Peyer's patch (tissue), 4 donors: ENCODE measurements around the gene ADCY2. TPM values are rescaled to one million over a fixed set of nuclear protein-coding genes. Genes with fewer than 3 reads are reported as not detected.

Source experiments
- DNase-seq, 3 donors: peaks; one replicate each; pipeline ENCODE4 v3.0.0-alpha.2; 2017 to 2019
- H3K27ac ChIP-seq, 4 donors: fragments of 200-600 bp; sonication (generic); one replicate each; pipeline ENCODE4 v1.5.1; 2016 to 2019
- H3K27me3 ChIP-seq, 2 donors: fragments of 200-600 bp; sonication (generic); one replicate each; pipeline ENCODE4 v1.5.1; 2019
- H3K36me3 ChIP-seq, 3 donors: fragments of 200-600 bp; sonication (generic); one replicate each; pipeline ENCODE4 v1.5.1; 2016 to 2019
- H3K4me1 ChIP-seq, 4 donors: fragments of 200-600 bp; sonication (generic); one replicate each; pipeline ENCODE4 v1.5.1; 2016 to 2019
- H3K4me3 ChIP-seq, 4 donors: fragments of 200-600 bp; sonication (generic); 1 replicate in 3 of 4; 2 replicates in 1 of 4; pipeline ENCODE4 v1.5.1; 2016 to 2019; ENCODE audit warnings: mild to moderate bottlenecking in 1 of 4
- H3K9me3 ChIP-seq, 4 donors: fragments of 200-600 bp; sonication (generic); one replicate each; pipeline ENCODE4 v1.5.1; 2016 to 2019; ENCODE audit warnings: mild to moderate bottlenecking in 1 of 4
- POLR2A ChIP-seq, 2 donors: fragments of 450-650 bp; IDR thresholded peaks; one replicate each; pipeline ENCODE4 v1.5.1; 2017; ENCODE audit warnings: antibody characterized with exemption in 2 of 2, mild to moderate bottlenecking in 2 of 2, moderate library complexity in 2 of 2
- total RNA-seq, 4 donors: library from RNA; depleted of rRNA; stranded (reverse); fragments of >200 nt; gene quantifications; one replicate each; pipeline ENCODE4 v1.1.0, GENCODE V29; 2016
- TF ChIP-seq, protein P1 (sequence below), 6 experiments: fragments of 450-650 bp in 4 of 6; fragments of 200-600 bp in 2 of 6; sonication (generic) in 1 of 6; IDR thresholded peaks; one replicate each; pipeline ENCODE4 v1.5.1; 2017 to 2019; ENCODE audit warnings: antibody characterized with exemption in 6 of 6, mild to moderate bottlenecking in 3 of 6, moderate library complexity in 1 of 6

The ADCY2 gene
- total RNA-seq, 4 donors from 2014 or later, result 0.53 to 12.4 (median 5.1) TPM

GRCh38 chr5:7615566-7616061, 219.7 kb downstream of the ADCY2 start:
- TF ChIP-seq, protein P1, sequence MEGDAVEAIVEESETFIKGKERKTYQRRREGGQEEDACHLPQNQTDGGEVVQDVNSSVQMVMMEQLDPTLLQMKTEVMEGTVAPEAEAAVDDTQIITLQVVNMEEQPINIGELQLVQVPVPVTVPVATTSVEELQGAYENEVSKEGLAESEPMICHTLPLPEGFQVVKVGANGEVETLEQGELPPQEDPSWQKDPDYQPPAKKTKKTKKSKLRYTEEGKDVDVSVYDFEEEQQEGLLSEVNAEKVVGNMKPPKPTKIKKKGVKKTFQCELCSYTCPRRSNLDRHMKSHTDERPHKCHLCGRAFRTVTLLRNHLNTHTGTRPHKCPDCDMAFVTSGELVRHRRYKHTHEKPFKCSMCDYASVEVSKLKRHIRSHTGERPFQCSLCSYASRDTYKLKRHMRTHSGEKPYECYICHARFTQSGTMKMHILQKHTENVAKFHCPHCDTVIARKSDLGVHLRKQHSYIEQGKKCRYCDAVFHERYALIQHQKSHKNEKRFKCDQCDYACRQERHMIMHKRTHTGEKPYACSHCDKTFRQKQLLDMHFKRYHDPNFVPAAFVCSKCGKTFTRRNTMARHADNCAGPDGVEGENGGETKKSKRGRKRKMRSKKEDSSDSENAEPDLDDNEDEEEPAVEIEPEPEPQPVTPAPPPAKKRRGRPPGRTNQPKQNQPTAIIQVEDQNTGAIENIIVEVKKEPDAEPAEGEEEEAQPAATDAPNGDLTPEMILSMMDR (IDR thresholded peaks at IDR 0.05), result no peak
- TF ChIP-seq POLR2A (IDR thresholded peaks at IDR 0.05), result no peak
- H3K27me3 ChIP-seq, result no peaks in the 10 kb centered on the region
- H3K36me3 ChIP-seq, result no peaks in the 10 kb centered on the region
- H3K4me1 ChIP-seq, result no peaks in the 10 kb centered on the region
- H3K4me3 ChIP-seq, result no peak overlapping the region
- H3K27ac ChIP-seq, result no peak overlapping the region
- H3K9me3 ChIP-seq, result no peaks in the 10 kb centered on the region
- DNase-seq, result no peak

DNA sequence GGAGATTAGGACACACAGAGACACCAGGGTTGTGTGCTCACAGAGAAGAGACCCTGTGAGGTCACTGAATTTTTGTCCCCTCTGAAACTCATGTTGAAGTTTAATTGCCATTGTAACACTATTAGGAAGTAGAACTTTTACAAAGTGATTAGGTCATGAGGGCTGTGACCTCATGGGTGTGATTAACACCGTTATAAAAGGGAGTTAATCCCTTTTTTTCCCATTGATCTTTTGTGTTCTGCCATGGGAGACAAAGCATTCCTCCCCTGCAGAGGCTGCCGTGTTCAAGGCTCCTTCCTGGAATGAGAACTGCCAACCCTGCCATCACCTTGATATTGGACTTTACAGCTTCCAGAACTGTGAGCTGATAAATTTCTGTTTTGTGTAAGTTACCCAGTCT, 221.0 kb downstream of the ADCY2 start:
- Histone ChIP-seq H3K27ac (no peak overlapping the region), H3K27me3 (no peaks in the 10 kb centered on the region), H3K4me3 (no peak overlapping the region), H3K36me3 (no peaks in the 10 kb centered on the region), H3K4me1 (no peaks in the 10 kb centered on the region), H3K9me3 (no peaks in the 10 kb centered on the region)
- DNase-seq, result no peak
- TF ChIP-seq POLR2A (IDR thresholded peaks at IDR 0.05), result no peak

GRCh38 chr5:7622498-7622897, 226.6 kb downstream of the ADCY2 start:
- H3K27ac ChIP-seq, result no peak overlapping the region
- no peaks in the 10 kb centered on the region for H3K27me3 ChIP-seq
- no peak for DNase-seq
- H3K4me3 ChIP-seq, result no peak overlapping the region
- no peaks in the 10 kb centered on the region for H3K36me3 ChIP-seq
- no peaks in the 10 kb centered on the region for H3K9me3 ChIP-seq
- TF ChIP-seq POLR2A (IDR thresholded peaks at IDR 0.05), result no peak
- no peaks in the 10 kb centered on the region for H3K4me1 ChIP-seq

GRCh38 chr5:7625740-7626139, 229.8 kb downstream of the ADCY2 start:
- Histone ChIP-seq H3K27me3 (no peaks in the 10 kb centered on the region), H3K9me3 (no peaks in the 10 kb centered on the region), H3K4me1 (no peaks in the 10 kb centered on the region), H3K27ac (no peak overlapping the region), H3K4me3 (no peak overlapping the region), H3K36me3 (no peaks in the 10 kb centered on the region)
- TF ChIP-seq POLR2A (IDR thresholded peaks at IDR 0.05), result no peak
- TF ChIP-seq, protein P1 (IDR thresholded peaks at IDR 0.05), result no peak
- DNase-seq, result no peak

- TF ChIP-seq, protein P1 (IDR thresholded peaks at IDR 0.05), result no peak
- TF ChIP-seq POLR2A (IDR thresholded peaks at IDR 0.05), result no peak
- no peaks in the 10 kb centered on the region for H3K9me3 ChIP-seq
- H3K4me3 ChIP-seq, result no peak overlapping the region
- no peak for DNase-seq
- no peak overlapping the region for H3K27ac ChIP-seq
- no peaks in the 10 kb centered on the region for H3K36me3 ChIP-seq
- H3K27me3 ChIP-seq, result no peaks in the 10 kb centered on the region
- H3K4me1 ChIP-seq, result no peaks in the 10 kb centered on the region
Observed at GRCh38 chr5:7628248-7628647, 232.3 kb downstream of the ADCY2 start.

GRCh38 chr5:7628820-7629219, 232.9 kb downstream of the ADCY2 start:
- DNase-seq, result no peak
- H3K27ac ChIP-seq, result no peak overlapping the region
- no peaks in the 10 kb centered on the region for H3K36me3 ChIP-seq
- TF ChIP-seq, protein P1 (IDR thresholded peaks at IDR 0.05), result no peak
- no peak for TF ChIP-seq POLR2A (IDR thresholded peaks at IDR 0.05)
- H3K9me3 ChIP-seq, result no peaks in the 10 kb centered on the region
- H3K4me3 ChIP-seq, result no peak overlapping the region
- H3K4me1 ChIP-seq, result no peaks in the 10 kb centered on the region
- no peaks in the 10 kb centered on the region for H3K27me3 ChIP-seq

DNA sequence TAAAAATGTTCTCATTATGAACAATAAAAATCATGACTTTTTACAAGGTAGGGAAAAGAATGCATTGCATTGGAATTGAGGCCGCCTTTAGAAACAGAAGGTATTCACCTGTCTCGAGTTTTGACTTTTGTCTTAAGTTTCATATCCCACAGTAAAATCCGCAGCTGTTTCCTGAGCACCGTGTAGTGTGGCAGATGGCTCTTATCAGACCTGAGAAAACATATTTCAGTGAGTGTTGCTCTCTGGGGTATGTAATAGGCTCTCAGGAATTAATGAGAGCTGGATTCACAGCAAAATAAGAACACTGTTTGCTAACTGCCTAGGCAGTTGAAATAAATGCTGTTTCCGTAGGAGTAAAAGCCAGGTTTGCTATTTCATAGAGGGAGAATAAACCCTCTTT, 233.6 kb downstream of the ADCY2 start:
- Histone ChIP-seq H3K36me3 (no peaks in the 10 kb centered on the region), H3K4me1 (no peaks in the 10 kb centered on the region), H3K27ac (no peak overlapping the region), H3K27me3 (no peaks in the 10 kb centered on the region), H3K4me3 (no peak overlapping the region), H3K9me3 (no peaks in the 10 kb centered on the region)
- no peak for DNase-seq
- no peak for TF ChIP-seq POLR2A (IDR thresholded peaks at IDR 0.05)
- TF ChIP-seq, protein P1 (IDR thresholded peaks at IDR 0.05), result no peak
